ENCODE measurements around the gene MAN2B1.
A peak's percentile ranks its signal among the peaks of the same experiment; 100 is the strongest.
"Not testable (repeated sequence)": the region's sequence is repeated elsewhere in the genome, so short reads cannot be mapped to it uniquely, and the experiment has no call there.

Gene MAN2B1

GRCh38 chr19:12701596-12702282 is 35.2 kb upstream of the MAN2B1 start:
- Histone ChIP-seq H2BK5ac (ENCODE audit: low read length) (no peak overlapping the region), H4K8ac (ENCODE audit: low read depth, low read length) (no peak overlapping the region), H3K4ac (ENCODE audit: low read depth, low read length) (no peak overlapping the region), H3K56ac (ENCODE audit: low read length) (no peak overlapping the region), H3K23ac (ENCODE audit: low read length) (no peak overlapping the region), H3K4me1 (ENCODE audit: control insufficient read depth, low read depth, low read length) (no peaks in the 10 kb centered on the region), H2AK5ac (ENCODE audit: low read length) (no peak overlapping the region), H2BK120ac (ENCODE audit: low read depth, low read length) (no peak overlapping the region), H3K27ac (ENCODE audit: low read depth, low read length) (no peak overlapping the region), H3K4me3 (ENCODE audit: low read length) (no peak overlapping the region), H4K5ac (ENCODE audit: low read length) (no peak overlapping the region), H3K9ac (ENCODE audit: low read length) (no peak overlapping the region), H3K79me2 (ENCODE audit: control insufficient read depth, insufficient read depth, low read length) (no peaks in the 10 kb centered on the region), H3K36me3 (ENCODE audit: control insufficient read depth, insufficient read depth, low read length) (peaks cover 26% of the 10 kb centered on the region), H3K4me2 (ENCODE audit: low read length) (no peak overlapping the region), H2BK15ac (replicated peaks; ENCODE audit: low read depth) (no peak overlapping the region), H3K79me1 (ENCODE audit: low read length) (peaks cover 4% of the 10 kb centered on the region), H3K27me3 (ENCODE audit: insufficient read depth, low read length, poor library complexity) (no peaks in the 10 kb centered on the region), H3K18ac (ENCODE audit: low read length) (no peak overlapping the region)
- WGBS (ENCODE audit: extremely low coverage, insufficient coverage, low lambda C conversion rate): no CpG with 5 or more reads among the region's 33 CpGs
- DNase-seq: no peak

GRCh38 chr19:12698138-12698537 is 31.6 kb upstream of the MAN2B1 start:
- H3K4me2 ChIP-seq (ENCODE audit: low read length): no peak overlapping the region
- no peaks in the 10 kb centered on the region for H3K27me3 ChIP-seq (ENCODE audit: insufficient read depth, low read length, poor library complexity)
- H4K8ac ChIP-seq (ENCODE audit: low read depth, low read length): no peak overlapping the region
- H3K79me2 ChIP-seq (ENCODE audit: control insufficient read depth, insufficient read depth, low read length): no peaks in the 10 kb centered on the region
- no peak overlapping the region for H2BK15ac ChIP-seq (replicated peaks; ENCODE audit: low read depth)
- H3K4me3 ChIP-seq (ENCODE audit: low read length): no peak overlapping the region
- H3K18ac ChIP-seq (ENCODE audit: low read length): no peak overlapping the region
- H2BK120ac ChIP-seq (ENCODE audit: low read depth, low read length): no peak overlapping the region
- no peak overlapping the region for H2AK5ac ChIP-seq (ENCODE audit: low read length)
- H3K23ac ChIP-seq (ENCODE audit: low read length): no peak overlapping the region
- H3K9ac ChIP-seq (ENCODE audit: low read length): no peak overlapping the region
- no peak overlapping the region for H3K27ac ChIP-seq (ENCODE audit: low read depth, low read length)
- no peaks in the 10 kb centered on the region for H3K4me1 ChIP-seq (ENCODE audit: control insufficient read depth, low read depth, low read length)
- no peak overlapping the region for H4K5ac ChIP-seq (ENCODE audit: low read length)
- no peak for DNase-seq
- H3K4ac ChIP-seq (ENCODE audit: low read depth, low read length): no peak overlapping the region
- H3K79me1 ChIP-seq (ENCODE audit: low read length): peaks cover 4% of the 10 kb centered on the region
- no peak overlapping the region for H2BK5ac ChIP-seq (ENCODE audit: low read length)
- WGBS (ENCODE audit: extremely low coverage, insufficient coverage, low lambda C conversion rate): no CpG with 5 or more reads among the region's 6 CpGs
- no peak overlapping the region for H3K56ac ChIP-seq (ENCODE audit: low read length)
- peaks cover 12% of the 10 kb centered on the region for H3K36me3 ChIP-seq (ENCODE audit: control insufficient read depth, insufficient read depth, low read length)

GRCh38 chr19:12697425-12697824 is 30.9 kb upstream of the MAN2B1 start:
- not testable (repeated sequence) for DNase-seq; H4K5ac ChIP-seq (ENCODE audit: low read length); H2BK120ac ChIP-seq (ENCODE audit: low read depth, low read length); H3K9ac ChIP-seq (ENCODE audit: low read length); H3K4ac ChIP-seq (ENCODE audit: low read depth, low read length); H2BK15ac ChIP-seq (replicated peaks; ENCODE audit: low read depth); H2AK5ac ChIP-seq (ENCODE audit: low read length); H3K36me3 ChIP-seq (ENCODE audit: control insufficient read depth, insufficient read depth, low read length); H2BK5ac ChIP-seq (ENCODE audit: low read length); H3K18ac ChIP-seq (ENCODE audit: low read length); H4K8ac ChIP-seq (ENCODE audit: low read depth, low read length); H3K79me2 ChIP-seq (ENCODE audit: control insufficient read depth, insufficient read depth, low read length); H3K23ac ChIP-seq (ENCODE audit: low read length); H3K4me3 ChIP-seq (ENCODE audit: low read length); H3K27ac ChIP-seq (ENCODE audit: low read depth, low read length); H3K27me3 ChIP-seq (ENCODE audit: insufficient read depth, low read length, poor library complexity); H3K56ac ChIP-seq (ENCODE audit: low read length); H3K4me2 ChIP-seq (ENCODE audit: low read length); H3K4me1 ChIP-seq (ENCODE audit: control insufficient read depth, low read depth, low read length); H3K79me1 ChIP-seq (ENCODE audit: low read length)
- WGBS (ENCODE audit: extremely low coverage, insufficient coverage, low lambda C conversion rate): no CpG with 5 or more reads among the region's 22 CpGs

- no peak within 1 kb of the TSS for H2BK15ac ChIP-seq (replicated peaks; ENCODE audit: low read depth)
- no peaks in the 10 kb centered on the region for H3K79me2 ChIP-seq (ENCODE audit: control insufficient read depth, insufficient read depth, low read length)
- peaks cover 7% of the 10 kb centered on the region for H3K36me3 ChIP-seq (ENCODE audit: control insufficient read depth, insufficient read depth, low read length)
- H3K4me1 ChIP-seq (ENCODE audit: control insufficient read depth, low read depth, low read length): no peaks in the 10 kb centered on the region
- no peak within 1 kb of the TSS for H3K4ac ChIP-seq (ENCODE audit: low read depth, low read length)
- peak within 1 kb of the TSS; percentile 84 for H3K4me3 ChIP-seq (ENCODE audit: low read length)
- peak within 1 kb of the TSS; percentile 56 for H3K27ac ChIP-seq (ENCODE audit: low read depth, low read length)
- no peak within 1 kb of the TSS for H2BK120ac ChIP-seq (ENCODE audit: low read depth, low read length)
- H4K5ac ChIP-seq (ENCODE audit: low read length): no peak within 1 kb of the TSS
- peak within 1 kb of the TSS; percentile 89 for H3K23ac ChIP-seq (ENCODE audit: low read length)
- peak within 1 kb of the TSS; percentile 85 for H3K4me2 ChIP-seq (ENCODE audit: low read length)
- H4K8ac ChIP-seq (ENCODE audit: low read depth, low read length): no peak within 1 kb of the TSS
- H2AK5ac ChIP-seq (ENCODE audit: low read length): no peak within 1 kb of the TSS
- peak within 1 kb of the TSS; percentile 87 for H3K9ac ChIP-seq (ENCODE audit: low read length)
- no peak within 1 kb of the TSS for H2BK5ac ChIP-seq (ENCODE audit: low read length)
- H3K56ac ChIP-seq (ENCODE audit: low read length): peak within 1 kb of the TSS; percentile 88
- peak; percentile 98 for DNase-seq
- no CpG with 5 or more reads among the region's 59 CpGs for WGBS (ENCODE audit: extremely low coverage, insufficient coverage, low lambda C conversion rate)
- H3K27me3 ChIP-seq (ENCODE audit: insufficient read depth, low read length, poor library complexity): no peaks in the 10 kb centered on the region
- no peak within 1 kb of the TSS for H3K18ac ChIP-seq (ENCODE audit: low read length)
- H3K79me1 ChIP-seq (ENCODE audit: low read length): no peaks in the 10 kb centered on the region
These were observed 30.1 kb upstream of the MAN2B1 start, which contains the start of gene FBXW9 for GRCh38 chr19:12696366-12697335. TSS of gene FBXW9 (minus strand) at chr19:12696631. CDS start at chr19:12696581, 50 bp downstream.

GRCh38 chr19:12695997-12696365 is 29.4 kb upstream of the MAN2B1 start:
- H2BK120ac ChIP-seq (ENCODE audit: low read depth, low read length): no peak overlapping the region
- WGBS (ENCODE audit: extremely low coverage, insufficient coverage, low lambda C conversion rate): no CpG with 5 or more reads among the region's 36 CpGs

More at GRCh38 chr19:12695997-12696365, 29.4 kb upstream of the MAN2B1 start:
- H3K23ac ChIP-seq (ENCODE audit: low read length): peak overlapping the region; percentile 89
- H2BK5ac ChIP-seq (ENCODE audit: low read length): no peak overlapping the region
- DNase-seq: no peak
- H4K8ac ChIP-seq (ENCODE audit: low read depth, low read length): no peak overlapping the region
- H3K56ac ChIP-seq (ENCODE audit: low read length): peak overlapping the region; percentile 88
- H3K4me2 ChIP-seq (ENCODE audit: low read length): peak overlapping the region; percentile 85
- no peak overlapping the region for H2BK15ac ChIP-seq (replicated peaks; ENCODE audit: low read depth)
- peak overlapping the region; percentile 80 for H3K9ac ChIP-seq (ENCODE audit: low read length)
- H3K79me2 ChIP-seq (ENCODE audit: control insufficient read depth, insufficient read depth, low read length): no peaks in the 10 kb centered on the region
- H3K4me3 ChIP-seq (ENCODE audit: low read length): peak overlapping the region; percentile 84
- H3K36me3 ChIP-seq (ENCODE audit: control insufficient read depth, insufficient read depth, low read length): peaks cover under 1% of the 10 kb centered on the region
- H3K18ac ChIP-seq (ENCODE audit: low read length): no peak overlapping the region
- H3K27me3 ChIP-seq (ENCODE audit: insufficient read depth, low read length, poor library complexity): no peaks in the 10 kb centered on the region
- no peak overlapping the region for H2AK5ac ChIP-seq (ENCODE audit: low read length)
- no peaks in the 10 kb centered on the region for H3K4me1 ChIP-seq (ENCODE audit: control insufficient read depth, low read depth, low read length)
- no peak overlapping the region for H3K27ac ChIP-seq (ENCODE audit: low read depth, low read length)
- no peaks in the 10 kb centered on the region for H3K79me1 ChIP-seq (ENCODE audit: low read length)
- H4K5ac ChIP-seq (ENCODE audit: low read length): no peak overlapping the region
- H3K4ac ChIP-seq (ENCODE audit: low read depth, low read length): no peak overlapping the region

Data from mesendoderm (in vitro differentiated cells).